H9 (cell line): ENCODE data around the gene PAX1. TPM values are rescaled to one million over a fixed set of nuclear protein-coding genes. Genes with fewer than 3 reads are reported as not detected.

ENCODE experiments used
- DNase-seq: peaks from one replicate; pipeline ENCODE4 v3.0.0-alpha.2; 2017
- H2AFZ ChIP-seq: one replicate; pipeline ENCODE4 v1.6.1; 2013; ENCODE audit warnings: mild to moderate bottlenecking, low read length, control low read depth, moderate library complexity
- H2AK5ac ChIP-seq: 2 replicates; pipeline ENCODE4 v1.6.1; 2013; ENCODE audit warnings: low read length, control low read depth, mixed read lengths; ENCODE audit not compliant: insufficient read length
- H2BK120ac ChIP-seq: one replicate; pipeline ENCODE4 v1.6.1; 2013; ENCODE audit warnings: low read depth, mild to moderate bottlenecking, low read length, control low read depth, inconsistent platforms; ENCODE audit not compliant: poor library complexity, severe bottlenecking
- H2BK12ac ChIP-seq: 2 replicates; pipeline ENCODE4 v1.6.1; 2013; ENCODE audit warnings: low read length, control low read depth, mixed read lengths, low read depth; ENCODE audit not compliant: insufficient read length
- H2BK15ac ChIP-seq: 2 replicates; pipeline ENCODE4 v1.6.1; 2013; ENCODE audit warnings: low read depth, low read length, control low read depth
- H2BK20ac ChIP-seq: one replicate; pipeline ENCODE4 v1.6.1; 2013; ENCODE audit warnings: low read depth, mild to moderate bottlenecking, low read length, control low read depth, inconsistent platforms; ENCODE audit not compliant: poor library complexity, severe bottlenecking
- H2BK5ac ChIP-seq: 2 replicates; pipeline ENCODE4 v1.6.1; 2013; ENCODE audit warnings: low read length, control low read depth, mixed read lengths; ENCODE audit not compliant: insufficient read length
- H3K14ac ChIP-seq: 2 replicates; pipeline ENCODE4 v1.6.1; 2013; ENCODE audit warnings: low read length, control low read depth; ENCODE audit not compliant: insufficient read depth
- H3K18ac ChIP-seq: 2 replicates; pipeline ENCODE4 v1.6.1; 2013; ENCODE audit warnings: low read depth, mild to moderate bottlenecking, mixed read lengths, low read length, control low read depth; ENCODE audit not compliant: insufficient read length
- H3K23ac ChIP-seq: 2 replicates; pipeline ENCODE4 v1.6.1; 2013; ENCODE audit warnings: low read length, control low read depth, mixed read lengths, low read depth; ENCODE audit not compliant: insufficient read length
- H3K23me2 ChIP-seq: 2 replicates; pipeline ENCODE4 v1.6.1; 2013; ENCODE audit warnings: low read depth, mild to moderate bottlenecking, mixed read lengths, low read length, control low read depth; ENCODE audit not compliant: insufficient read length, poor library complexity, severe bottlenecking
- H3K27ac ChIP-seq: 2 replicates; pipeline ENCODE4 v1.5.1; 2013; ENCODE audit warnings: low read length, control low read depth, mixed read lengths, low read depth; ENCODE audit not compliant: insufficient read length
- H3K27me3 ChIP-seq: 2 replicates; pipeline ENCODE4 v1.6.1; 2013; ENCODE audit warnings: low read length, control low read depth, inconsistent platforms; ENCODE audit not compliant: insufficient read depth
- H3K4ac ChIP-seq: 2 replicates; pipeline ENCODE4 v1.6.1; 2013; ENCODE audit warnings: low read depth, mild to moderate bottlenecking, control low read depth, inconsistent platforms, low read length, moderate library complexity
- H3K4me1 ChIP-seq: 2 replicates; pipeline ENCODE4 v1.6.1; 2013; ENCODE audit warnings: low read length, control low read depth, inconsistent platforms; ENCODE audit not compliant: insufficient read depth
- H3K4me2 ChIP-seq: 2 replicates; pipeline ENCODE4 v1.6.1; 2013; ENCODE audit warnings: low read length, control low read depth, mixed read lengths; ENCODE audit not compliant: insufficient read length, insufficient read depth
- H3K56ac ChIP-seq: 2 replicates; pipeline ENCODE4 v1.6.1; 2013; ENCODE audit warnings: low read depth, mild to moderate bottlenecking, mixed read lengths, low read length, control low read depth; ENCODE audit not compliant: insufficient read length
- H3K79me1 ChIP-seq: 2 replicates; pipeline ENCODE4 v1.6.1; 2013; ENCODE audit warnings: low read depth, mild to moderate bottlenecking, moderate library complexity, low read length, control low read depth, inconsistent platforms; ENCODE audit not compliant: insufficient read depth, poor library complexity, severe bottlenecking
- H3K79me2 ChIP-seq: 2 replicates; pipeline ENCODE4 v1.6.1; 2013; ENCODE audit warnings: low read length, control low read depth, inconsistent platforms; ENCODE audit not compliant: insufficient read depth
- H3K9ac ChIP-seq: 2 replicates; pipeline ENCODE4 v1.6.1; 2013; ENCODE audit warnings: low read length, control low read depth, mixed read lengths; ENCODE audit not compliant: insufficient read length; ENCODE audit errors: extremely low read depth
- H3K9me3 ChIP-seq: one replicate; pipeline ENCODE4 v1.6.1; 2013; ENCODE audit warnings: low read depth, low read length, inconsistent platforms; ENCODE audit not compliant: control insufficient read depth
- H3T11ph ChIP-seq: one replicate; pipeline ENCODE4 v1.6.1; 2013; ENCODE audit warnings: mild to moderate bottlenecking, low read length, control low read depth, inconsistent platforms
- H4K20me1 ChIP-seq: one replicate; pipeline ENCODE4 v1.6.1; 2013; ENCODE audit not compliant: control insufficient read depth, insufficient read length, insufficient read depth
- H4K5ac ChIP-seq: 2 replicates; pipeline ENCODE4 v1.6.1; 2013; ENCODE audit warnings: low read depth, mild to moderate bottlenecking, mixed read lengths, low read length, control low read depth; ENCODE audit not compliant: insufficient read length
- H4K8ac ChIP-seq: replicated peaks from 2 replicates; pipeline ENCODE4 v1.6.1; 2013; ENCODE audit warnings: low read length, control low read depth, mixed read lengths, low read depth; ENCODE audit not compliant: insufficient read length
- H4K91ac ChIP-seq: 2 replicates; pipeline ENCODE4 v1.6.1; 2013; ENCODE audit warnings: low read depth, mild to moderate bottlenecking, moderate library complexity, mixed read lengths, low read length, control low read depth; ENCODE audit not compliant: insufficient read length
- H3K27ac Mint-ChIP-seq, 3 experiments: 2 replicates in 2 of 3; 3 replicates in 1 of 3; pipeline ENCODE4 v1.8.0; 2020 to 2021; ENCODE audit warnings: mixed read lengths in 3 of 3, mild to moderate bottlenecking in 1 of 3, moderate library complexity in 1 of 3
- H3K27me3 Mint-ChIP-seq: 2 replicates; pipeline ENCODE4 v1.8.0; 2021; ENCODE audit warnings: low read depth, mild to moderate bottlenecking, moderate library complexity, mixed read lengths
- H3K36me3 Mint-ChIP-seq, 3 experiments: 2 replicates in 2 of 3; 3 replicates in 1 of 3; pipeline ENCODE4 v1.8.0; 2020 to 2021; ENCODE audit warnings: low read depth in 3 of 3, mixed read lengths in 3 of 3; ENCODE audit not compliant: insufficient read depth in 1 of 3
- H3K4me1 Mint-ChIP-seq, 2 experiments: 2 replicates each; pipeline ENCODE4 v1.8.0; 2020; ENCODE audit warnings: mixed read lengths in 2 of 2
- H3K4me3 Mint-ChIP-seq, 2 experiments: 2 replicates in 1 of 2; 3 replicates in 1 of 2; pipeline ENCODE4 v1.8.0; 2020 to 2021; ENCODE audit warnings: mild to moderate bottlenecking in 2 of 2, mixed read lengths in 2 of 2, moderate library complexity in 1 of 2
- H3K9me3 Mint-ChIP-seq, 2 experiments: 2 replicates in 1 of 2; 3 replicates in 1 of 2; pipeline ENCODE4 v1.8.0; 2020; ENCODE audit warnings: mild to moderate bottlenecking in 2 of 2, mixed read lengths in 2 of 2, moderate library complexity in 1 of 2
- CTCF ChIP-seq: fragments of 200-600 bp; sonication (generic); conservative IDR thresholded peaks from 3 replicates; pipeline ENCODE4 v1.8.0; 2021; ENCODE audit warnings: antibody characterized with exemption, mild to moderate bottlenecking
- WGBS: extraction: QIAGEN DNeasy Blood & Tissue Kit; methylation state at CpG from one replicate; pipeline ENCODE4 v1.1.7; 2013; ENCODE audit warnings: missing lambda C conversion rate, low lambda C conversion rate, mixed read lengths; ENCODE audit not compliant: insufficient read length; ENCODE audit errors: extremely low coverage; 5-methylcytosine and 5-hydroxymethylcytosine counted together
- total RNA-seq: library from RNA; stranded (reverse); gene quantifications from 2 replicates; pipeline ENCODE4 v1.2.1, GENCODE V29; 2021

PAX1 gene
- total RNA-seq, 1 experiment from 2014 or later = not detected

- no peak overlapping the region for H2BK15ac ChIP-seq
- H3K9ac ChIP-seq = no peak overlapping the region
- peak; percentile 66 for DNase-seq
- no peak overlapping the region for H2AK5ac ChIP-seq
- no peak overlapping the region for H3K23ac ChIP-seq
- no peak overlapping the region for H2AFZ ChIP-seq
- no peaks in the 10 kb centered on the region for H3K4me1 Mint-ChIP-seq
- H4K8ac ChIP-seq = no peak overlapping the region
- no peak overlapping the region for H3K4me2 ChIP-seq
- H3K9me3 Mint-ChIP-seq = no peaks in the 10 kb centered on the region
- H3K79me2 ChIP-seq = no peaks in the 10 kb centered on the region
- no peak overlapping the region for H3K18ac ChIP-seq
- TF ChIP-seq CTCF = peak; percentile 71
- no peak overlapping the region for H3K27ac ChIP-seq
- no peak overlapping the region for H3K27ac Mint-ChIP-seq
- H3K79me1 ChIP-seq = no peaks in the 10 kb centered on the region
- H3K9me3 ChIP-seq = no peaks in the 10 kb centered on the region
- H2BK5ac ChIP-seq = no peak overlapping the region
- no peak overlapping the region for H4K91ac ChIP-seq
- H3K27me3 Mint-ChIP-seq = peaks cover 20% of the 10 kb centered on the region
- H4K20me1 ChIP-seq = no peaks in the 10 kb centered on the region
- H4K5ac ChIP-seq = no peak overlapping the region
- no peak overlapping the region for H3K56ac ChIP-seq
- no peak overlapping the region for H2BK12ac ChIP-seq
- H3K4me3 Mint-ChIP-seq = no peak overlapping the region
- no peak overlapping the region for H2BK120ac ChIP-seq
- no peaks in the 10 kb centered on the region for H3K27me3 ChIP-seq
- no peaks in the 10 kb centered on the region for H3K4me1 ChIP-seq
- H3K14ac ChIP-seq = no peak overlapping the region
- H3K23me2 ChIP-seq = no peaks in the 10 kb centered on the region
- no CpG with 5 or more reads among the region's 3 CpGs for WGBS
- no peak overlapping the region for H2BK20ac ChIP-seq
- no peak overlapping the region for H3K4ac ChIP-seq
- H3T11ph ChIP-seq = no peak overlapping the region
- no peaks in the 10 kb centered on the region for H3K36me3 Mint-ChIP-seq
These were observed 20.8 kb upstream of the PAX1 start for GRCh38 chr20:21684671-21685070.
